ENCODE results near the gene C2orf92.
"Not testable (repeated sequence)": the region's sequence is repeated elsewhere in the genome, so short reads cannot be mapped to it uniquely, and the experiment has no call there.

The C2orf92 gene

DNA sequence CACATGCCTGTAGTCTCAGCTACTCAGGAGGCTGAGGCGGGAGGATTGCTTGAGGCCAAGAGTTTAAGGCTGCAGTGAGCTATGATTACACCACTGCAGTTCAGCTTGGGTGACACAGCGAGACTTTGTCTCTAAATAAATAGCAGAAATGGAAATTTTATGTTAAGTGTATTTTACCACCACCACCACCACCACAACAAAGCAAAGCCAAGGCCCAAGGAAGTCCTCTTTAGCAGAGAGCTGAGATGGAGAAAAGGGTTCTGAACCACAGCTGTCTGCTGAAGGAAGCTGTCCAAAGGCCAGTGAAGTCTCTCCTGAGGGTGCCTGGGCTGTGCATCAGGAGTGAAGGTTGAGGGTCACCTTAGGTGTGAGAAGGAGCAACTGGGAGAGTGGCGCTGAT, 17.7 kb downstream of the C2orf92 start:
- DNase-seq; in situ Hi-C loops (cut with MboI; ENCODE audit: low pct_unique_long_range_greater_than_20kb, low sequenced_read_pairs): not testable (repeated sequence)

DNA sequence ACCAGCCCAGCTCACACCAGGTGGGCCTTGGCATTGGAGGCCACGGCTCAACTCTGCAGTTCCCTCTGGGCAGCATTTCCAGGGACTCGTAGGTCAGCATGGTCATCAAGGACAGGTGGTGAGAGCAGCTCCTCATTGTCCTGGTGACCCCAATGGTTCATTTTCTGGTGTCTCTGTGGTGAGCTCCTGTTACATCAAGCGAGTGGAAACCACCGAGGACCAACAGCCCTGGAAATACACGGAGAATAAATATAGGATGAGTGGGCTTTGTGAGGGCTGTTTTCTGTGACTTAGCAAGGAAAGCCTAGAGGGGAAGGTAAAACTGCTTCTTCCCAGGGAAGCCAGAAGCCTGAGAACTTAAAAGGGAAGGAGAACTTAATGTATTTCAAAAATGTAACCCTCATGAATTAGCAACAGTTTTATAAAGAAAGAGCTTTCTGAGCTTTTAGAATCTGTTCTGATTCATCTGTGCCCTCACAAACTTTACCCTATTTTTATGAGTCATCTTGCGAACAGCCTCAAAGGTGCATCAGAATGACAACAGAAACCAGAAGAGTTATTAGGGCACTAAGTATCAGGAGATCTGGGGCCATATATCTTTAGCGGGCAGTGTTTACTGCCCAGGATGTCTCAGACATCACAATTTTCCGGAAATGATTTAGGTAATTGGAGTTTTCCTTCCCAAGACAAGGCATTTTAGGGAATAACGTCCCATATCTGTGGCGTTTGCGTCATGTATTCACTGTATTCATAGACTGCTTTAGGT, 18.7 kb downstream of the C2orf92 start:
- DNase-seq = no peak
- in situ Hi-C loops (cut with MboI; ENCODE audit: low pct_unique_long_range_greater_than_20kb, low sequenced_read_pairs) = no loop called here

DNA sequence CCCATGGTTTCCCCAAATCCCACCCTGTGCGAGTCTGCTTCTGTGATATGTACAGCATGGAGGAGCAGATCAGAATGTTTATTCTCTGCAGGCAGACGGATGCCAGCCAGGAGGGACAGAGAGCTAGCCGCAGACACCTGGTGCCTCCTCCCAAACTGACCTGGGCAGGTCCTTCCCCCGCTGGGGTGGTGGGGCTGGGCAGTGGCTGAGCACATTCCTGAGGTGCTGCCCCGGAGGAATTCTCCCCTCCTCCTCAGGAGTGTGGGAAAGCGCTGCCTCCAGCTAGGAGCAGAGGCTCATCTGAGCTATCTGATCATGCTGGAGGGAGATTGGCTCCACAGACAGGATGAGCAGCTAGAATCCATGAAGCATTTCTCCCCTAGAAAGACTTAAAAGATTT, 21.7 kb downstream of the C2orf92 start:
- no peak for DNase-seq
- in situ Hi-C loops (cut with MboI; ENCODE audit: low pct_unique_long_range_greater_than_20kb, low sequenced_read_pairs) = no loop called here

DNA sequence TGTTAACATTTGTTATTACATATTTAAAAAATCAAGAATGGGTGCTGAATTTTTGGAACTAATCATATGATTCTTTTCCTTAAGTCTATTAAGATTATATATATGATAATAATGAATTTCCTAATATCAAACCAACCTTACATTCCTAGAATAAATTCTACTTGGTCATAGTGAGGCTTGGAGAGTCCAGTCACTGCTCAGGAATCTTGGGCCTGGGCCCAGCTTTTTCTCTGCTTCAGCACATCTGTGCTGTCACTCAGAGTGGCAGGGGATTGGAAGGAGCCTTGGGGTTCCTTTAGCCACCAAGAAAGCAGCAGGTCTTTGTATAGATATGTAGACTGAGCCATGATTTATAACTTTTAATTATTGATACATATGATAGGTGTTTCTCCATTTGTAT, 24.0 kb downstream of the C2orf92 start:
- no peak for DNase-seq
- in situ Hi-C loops (cut with MboI; ENCODE audit: low pct_unique_long_range_greater_than_20kb, low sequenced_read_pairs) = no loop called here

DNA sequence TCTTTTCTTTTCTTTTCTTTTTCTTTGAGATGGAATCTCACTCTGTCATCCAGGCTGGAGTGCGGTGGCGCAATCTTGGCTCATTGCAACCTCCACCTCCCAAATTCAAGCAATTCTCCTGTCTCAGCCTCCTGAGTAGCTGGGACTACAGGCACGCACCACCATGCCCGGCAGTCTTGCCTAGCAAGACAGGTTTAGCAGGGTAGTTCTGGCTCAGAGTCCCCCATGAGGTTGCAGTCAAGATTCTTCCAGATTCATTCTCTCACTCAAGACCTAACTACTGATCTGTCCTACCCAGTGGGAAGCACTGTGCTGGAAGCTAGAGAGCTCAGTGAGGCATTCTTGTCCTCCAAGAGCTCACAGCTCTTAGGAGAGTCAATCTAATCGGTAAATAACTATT, 26.2 kb downstream of the C2orf92 start:
- DNase-seq = no peak
- in situ Hi-C loops (cut with MboI; ENCODE audit: low pct_unique_long_range_greater_than_20kb, low sequenced_read_pairs) = no loop called here

DNA sequence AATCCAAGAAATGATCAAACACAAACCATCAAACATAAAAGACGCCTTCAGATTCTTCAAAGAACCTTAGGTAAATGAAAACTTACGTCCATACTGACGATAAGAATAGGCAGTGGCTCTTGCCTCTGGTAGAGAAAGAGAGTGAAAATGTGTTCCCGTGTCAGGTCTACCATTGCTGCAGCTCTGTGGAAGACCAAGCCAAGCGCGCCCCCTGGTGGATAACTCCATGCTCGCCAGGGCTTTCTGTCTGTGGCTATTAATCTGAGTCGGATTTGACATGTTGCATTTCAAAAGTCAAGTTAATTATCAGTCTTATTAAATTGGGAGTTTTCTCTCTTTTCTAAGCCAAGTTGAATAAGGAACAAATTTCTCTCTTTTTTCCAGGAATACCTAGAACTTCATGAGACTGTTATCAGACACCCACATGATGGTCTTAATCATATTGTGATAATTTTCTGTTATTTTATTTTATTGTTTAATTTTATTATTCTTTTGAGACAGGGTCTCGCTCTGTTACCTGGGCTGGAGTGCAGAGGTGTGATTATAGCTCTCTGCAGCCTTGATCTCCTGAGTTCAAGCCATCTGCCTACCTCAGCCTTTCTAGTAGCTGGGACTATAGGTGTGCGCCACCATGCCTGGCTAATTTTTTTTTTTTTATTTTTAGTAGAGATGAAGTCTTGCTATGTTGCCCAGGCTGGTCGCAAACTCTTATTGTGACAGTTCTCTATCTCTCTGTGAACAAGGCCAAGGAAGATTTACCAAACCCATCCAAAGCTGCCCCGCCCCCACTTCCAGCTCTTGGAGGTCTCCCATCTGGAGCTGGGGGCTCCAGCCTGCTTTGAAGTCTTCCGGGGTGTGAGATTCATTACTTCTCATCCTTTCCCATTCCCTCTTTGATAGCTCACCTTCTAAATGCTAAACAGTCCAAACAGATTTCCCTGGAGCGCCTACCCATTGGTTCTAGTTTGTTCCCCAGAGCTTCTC, 28.0 kb downstream of the C2orf92 start:
- in situ Hi-C loops (cut with MboI; ENCODE audit: low pct_unique_long_range_greater_than_20kb, low sequenced_read_pairs) = no loop called here
- peak; percentile 88 for DNase-seq

DNA sequence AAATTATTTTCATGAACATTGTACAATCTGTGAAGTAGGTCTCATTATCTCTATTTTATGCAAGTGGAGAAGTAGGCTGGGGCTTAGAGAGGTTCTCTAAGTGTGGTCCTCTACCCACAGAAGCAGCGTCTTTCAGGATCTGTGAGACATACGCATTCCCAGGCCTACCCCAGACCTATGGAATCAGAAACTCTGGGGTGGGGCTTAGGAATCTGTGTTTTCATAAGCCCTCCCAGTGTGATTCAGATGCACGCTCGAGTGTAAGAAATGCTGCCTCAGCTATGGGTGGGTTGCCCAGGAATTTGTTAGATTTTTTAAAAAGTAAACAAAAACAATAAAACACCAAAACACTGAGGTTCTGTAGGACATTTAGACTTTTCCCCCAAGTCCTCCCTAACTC, 29.0 kb downstream of the C2orf92 start:
- DNase-seq = no peak
- in situ Hi-C loops (cut with MboI; ENCODE audit: low pct_unique_long_range_greater_than_20kb, low sequenced_read_pairs) = no loop called here

DNA sequence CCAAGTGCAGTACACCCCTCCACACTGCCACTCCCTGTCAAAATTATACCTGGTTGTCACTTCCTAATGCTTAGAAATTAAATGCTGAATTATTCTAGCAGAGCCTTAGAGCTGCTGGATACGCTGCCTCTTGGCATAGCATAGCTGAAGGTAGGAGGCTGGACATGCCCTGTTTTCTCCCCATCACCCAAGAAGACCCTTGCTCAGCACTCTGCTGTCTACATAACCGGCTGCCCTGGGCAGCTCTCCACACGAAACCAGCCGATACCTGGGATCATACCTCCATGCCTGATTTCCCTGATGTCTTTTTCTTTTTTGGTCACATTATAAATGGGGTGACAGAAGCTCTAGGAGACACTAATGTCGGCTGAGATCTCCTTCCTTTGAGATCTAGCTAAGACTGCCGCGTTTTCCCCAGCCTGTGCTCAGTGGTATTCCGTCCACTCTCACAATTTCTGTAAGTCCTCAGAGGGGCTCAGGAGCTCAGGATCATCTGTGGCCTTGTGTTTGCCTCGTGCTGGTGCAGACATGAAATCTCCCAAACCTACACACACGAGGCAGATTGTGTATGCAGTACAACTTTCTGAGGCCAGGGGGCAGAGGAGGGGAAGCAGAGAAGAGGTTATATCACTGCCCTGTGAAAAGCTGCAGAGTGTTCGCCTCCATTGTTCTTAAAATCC, 30.4 kb downstream of the C2orf92 start:
- in situ Hi-C loops (cut with MboI; ENCODE audit: low pct_unique_long_range_greater_than_20kb, low sequenced_read_pairs) = no loop called here
- peak; percentile 87 for DNase-seq

DNA sequence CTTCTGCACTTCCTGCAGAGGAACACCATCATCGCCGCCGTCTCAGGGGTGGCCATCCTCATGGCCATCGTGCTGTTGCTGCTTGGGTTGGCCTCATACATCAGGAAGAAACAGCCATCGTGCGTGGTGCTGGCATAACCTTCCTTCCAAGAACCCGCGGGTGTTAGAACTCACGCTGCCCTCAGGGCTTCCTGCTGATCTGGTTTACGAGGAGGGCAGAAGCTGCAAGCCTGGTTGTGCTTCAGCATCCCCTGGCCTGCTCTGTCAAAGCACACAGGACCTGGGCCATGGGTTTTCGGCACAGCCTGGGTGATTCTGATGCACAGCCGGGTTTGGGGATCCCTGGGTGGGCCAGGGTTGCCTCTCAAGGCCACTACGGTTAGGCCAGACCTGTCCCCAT, 31.7 kb downstream of the C2orf92 start:
- in situ Hi-C loops (cut with MboI; ENCODE audit: low pct_unique_long_range_greater_than_20kb, low sequenced_read_pairs) = no loop called here
- no peak for DNase-seq

DNA sequence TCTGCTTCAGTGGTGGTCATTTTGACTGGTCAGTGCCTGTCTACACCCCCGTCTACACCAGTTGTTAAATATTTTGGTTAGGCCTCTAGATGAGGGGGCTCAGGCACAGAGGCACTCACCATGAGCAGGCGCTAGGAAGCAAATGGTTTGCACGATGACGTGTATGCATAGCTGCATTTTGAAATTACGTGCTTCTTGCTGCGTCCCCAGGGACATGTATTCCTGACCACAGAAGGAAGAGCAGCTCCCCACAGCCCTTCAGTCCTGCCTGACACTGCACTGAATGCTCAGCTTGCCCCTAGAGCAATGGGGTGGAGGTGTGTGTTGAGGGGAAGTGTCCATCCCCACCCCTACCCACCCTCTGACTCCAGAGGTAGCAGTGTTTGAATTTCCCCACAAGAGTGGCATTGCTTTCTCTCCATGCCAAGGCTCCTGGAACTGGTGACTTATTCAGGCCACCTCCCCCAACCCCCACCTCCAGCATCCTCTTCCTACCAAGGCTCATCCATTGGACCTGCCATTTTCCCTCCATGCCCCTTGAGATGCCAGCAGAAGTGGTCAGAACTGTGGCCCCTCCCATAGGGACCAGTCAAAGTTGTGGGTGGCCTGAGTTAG, 32.4 kb downstream of the C2orf92 start:
- no peak for DNase-seq
- in situ Hi-C loops (cut with MboI; ENCODE audit: low pct_unique_long_range_greater_than_20kb, low sequenced_read_pairs) = no loop called here

DNA sequence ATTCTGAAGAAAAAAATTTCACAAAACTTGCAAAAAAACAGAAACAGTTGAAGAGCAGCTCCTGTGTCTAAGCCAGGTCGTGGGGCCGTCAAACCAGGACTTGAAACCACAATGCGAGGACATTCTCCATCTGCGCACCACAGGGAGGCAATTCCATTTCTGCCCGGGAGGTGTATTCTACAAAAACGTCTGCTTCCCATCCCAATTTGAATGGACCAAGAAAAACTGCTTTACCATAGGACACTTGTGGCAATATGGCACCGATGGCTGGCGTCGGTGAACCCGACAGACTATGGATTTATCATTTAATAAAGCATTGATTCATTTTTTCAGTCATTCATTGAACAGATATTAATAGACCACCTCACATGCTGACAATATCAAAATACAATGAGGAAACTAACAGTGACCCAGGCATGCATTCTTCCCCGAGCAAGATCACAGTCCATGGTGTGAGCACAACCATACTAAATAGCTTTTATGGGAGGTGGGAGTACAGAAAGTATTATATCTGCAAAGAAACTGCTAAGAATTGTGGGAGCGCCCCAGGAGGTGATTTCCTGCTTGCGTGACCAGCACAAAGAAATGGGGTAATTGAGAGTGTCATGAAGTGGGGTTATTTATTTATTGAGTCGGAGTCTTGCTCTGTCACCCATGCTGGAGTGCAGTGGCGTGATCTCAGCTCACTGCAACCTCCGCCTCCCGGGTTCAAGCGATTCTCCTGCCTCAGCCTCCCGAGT, 33.4 kb downstream of the C2orf92 start:
- DNase-seq = no peak
- in situ Hi-C loops (cut with MboI; ENCODE audit: low pct_unique_long_range_greater_than_20kb, low sequenced_read_pairs) = no loop called here

DNA sequence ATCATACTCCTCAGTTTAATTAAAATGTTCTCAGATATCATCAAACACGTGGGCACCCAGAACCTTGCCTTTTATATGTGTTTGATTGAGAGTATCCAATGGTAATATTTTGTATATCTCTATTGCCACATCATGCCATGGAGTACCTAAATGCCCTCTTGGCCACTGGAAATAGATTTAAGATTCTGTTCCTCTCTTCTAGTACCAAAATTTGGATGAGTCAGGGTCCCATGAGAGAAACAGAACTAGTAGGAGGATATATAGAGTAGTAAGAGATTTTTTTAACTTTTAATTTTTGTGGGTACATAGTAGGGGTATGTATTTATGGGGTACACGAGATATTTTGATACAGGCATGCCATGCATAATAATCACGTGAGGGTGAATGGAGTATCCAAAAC, 34.2 kb downstream of the C2orf92 start:
- no peak for DNase-seq
- in situ Hi-C loops (cut with MboI; ENCODE audit: low pct_unique_long_range_greater_than_20kb, low sequenced_read_pairs) = no loop called here

DNA sequence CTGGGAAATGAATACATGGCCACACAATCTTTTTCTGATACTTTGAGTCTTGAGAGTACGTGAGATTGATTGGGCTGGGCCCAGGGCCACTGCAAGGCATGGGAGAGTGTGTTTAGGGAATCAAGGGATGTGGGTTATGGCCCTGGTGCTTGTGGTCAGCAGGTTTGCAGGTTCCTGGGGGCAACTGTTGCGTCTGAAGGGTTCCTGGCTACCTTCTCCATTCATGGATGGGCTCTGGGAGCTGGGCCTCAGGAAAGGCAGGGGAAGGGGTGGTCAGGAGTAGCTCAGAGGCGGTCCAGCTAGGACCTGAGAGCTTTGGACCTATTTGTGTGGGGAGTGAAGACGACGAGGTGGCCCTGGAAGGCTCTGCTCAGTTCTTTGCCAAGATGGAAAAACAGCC, 35.5 kb downstream of the C2orf92 start:
- in situ Hi-C loops (cut with MboI; ENCODE audit: low pct_unique_long_range_greater_than_20kb, low sequenced_read_pairs) = no loop called here
- DNase-seq = no peak

DNA sequence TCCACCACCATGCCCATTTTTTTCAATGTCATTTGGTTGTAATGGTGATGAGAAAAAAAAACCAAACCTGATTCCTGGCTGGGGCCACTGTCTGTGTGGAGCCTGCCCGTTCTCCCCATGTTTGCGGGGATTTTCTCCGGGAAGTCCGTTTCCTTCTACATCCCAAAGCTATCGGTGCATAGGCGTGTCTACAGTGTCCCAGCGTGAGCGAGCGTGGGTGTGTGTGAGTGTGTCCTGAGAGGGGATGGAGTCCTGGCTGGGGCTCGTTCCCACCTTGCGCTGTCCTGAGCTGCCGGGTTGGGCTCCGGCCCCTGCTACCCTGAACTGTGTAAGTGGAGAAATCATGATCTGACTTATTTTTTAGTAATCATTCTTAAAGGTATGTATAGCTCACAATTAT, 36.6 kb downstream of the C2orf92 start:
- in situ Hi-C loops (cut with MboI; ENCODE audit: low pct_unique_long_range_greater_than_20kb, low sequenced_read_pairs) = no loop called here
- no peak for DNase-seq

DNA sequence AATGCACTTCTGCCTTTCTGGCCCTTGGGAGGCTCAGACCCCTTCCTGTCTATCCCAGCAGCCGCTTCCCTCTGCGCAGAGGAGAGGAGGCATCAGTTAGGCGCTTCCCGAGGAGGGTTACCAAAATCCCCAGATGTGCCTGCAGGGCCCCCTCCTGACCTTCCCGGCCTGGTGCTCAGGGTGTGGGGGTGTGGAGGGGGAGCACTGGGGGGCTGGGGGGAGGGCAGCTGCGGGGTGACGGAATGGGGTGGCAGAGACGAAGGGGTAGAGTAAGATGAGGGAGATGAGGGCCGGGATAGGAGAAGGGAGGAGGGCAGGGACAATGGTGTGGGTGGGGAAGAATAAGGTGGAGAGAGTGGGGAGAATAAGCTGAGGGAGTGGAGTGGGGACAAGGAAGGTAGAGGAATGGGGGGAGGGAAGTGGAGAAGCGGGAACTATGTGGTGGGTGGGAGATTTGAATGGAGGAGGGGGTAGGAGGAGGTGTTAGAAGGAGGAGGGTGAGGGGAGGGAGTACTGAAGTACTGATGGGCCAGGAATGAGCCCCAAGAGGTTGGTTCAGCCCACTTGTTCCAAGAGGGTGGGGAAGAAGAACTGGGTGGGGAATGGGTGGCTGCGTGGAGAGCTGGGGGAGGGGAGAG, 37.3 kb downstream of the C2orf92 start:
- no peak for DNase-seq
- in situ Hi-C loops (cut with MboI; ENCODE audit: low pct_unique_long_range_greater_than_20kb, low sequenced_read_pairs) = no loop called here

DNA sequence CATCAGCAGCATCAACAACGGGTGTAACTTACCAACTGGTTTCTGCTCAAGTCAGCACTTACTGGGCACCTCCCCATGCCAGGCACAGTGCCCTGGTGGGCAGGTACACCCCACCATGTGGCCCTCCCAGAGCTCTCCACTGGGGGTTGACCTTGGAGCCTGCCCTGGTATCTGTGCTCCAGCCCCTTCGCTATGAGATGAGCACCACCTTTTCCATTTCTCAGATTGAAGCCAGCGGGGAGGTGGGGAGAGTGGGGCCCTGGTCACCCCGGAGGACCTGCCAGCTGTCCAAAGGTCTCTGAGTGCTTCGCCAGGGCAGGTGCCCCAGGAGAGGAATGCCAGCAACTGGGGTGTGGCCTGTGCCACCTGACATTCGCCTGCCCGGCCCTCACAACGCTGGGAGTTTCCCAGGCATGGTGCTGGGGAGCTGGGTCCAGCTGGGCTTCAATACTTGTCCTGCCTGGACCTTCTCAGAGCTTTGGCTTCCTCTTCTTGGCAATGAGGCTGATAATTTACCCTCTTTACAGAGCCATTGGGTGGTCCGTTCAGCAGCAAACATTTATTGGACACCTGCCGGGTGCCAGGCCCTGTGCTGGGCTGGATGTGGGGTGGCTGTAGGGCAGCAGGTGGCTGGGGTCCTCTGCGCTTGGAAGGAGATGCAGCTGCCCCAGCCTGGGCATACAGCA, 38.0 kb downstream of the C2orf92 start:
- in situ Hi-C loops (cut with MboI; ENCODE audit: low pct_unique_long_range_greater_than_20kb, low sequenced_read_pairs) = no loop called here

DNA sequence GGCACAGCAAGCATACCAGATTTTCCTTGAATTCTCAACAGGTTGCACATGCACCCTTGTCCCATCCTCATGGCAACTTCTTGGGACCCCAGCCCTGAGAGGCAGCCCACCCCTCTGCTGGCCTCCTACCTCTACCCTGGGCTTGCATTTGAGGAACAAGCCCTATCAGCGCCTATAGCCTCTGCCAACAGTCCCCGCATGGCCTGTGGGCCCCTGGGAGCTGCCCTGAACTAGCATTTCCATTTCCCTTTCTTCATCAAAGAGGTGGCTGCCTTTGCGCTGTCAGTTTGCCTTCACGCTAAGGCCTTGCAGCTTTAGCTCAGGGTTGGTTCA, 38.5 kb downstream of the C2orf92 start:
- in situ Hi-C loops (cut with MboI; ENCODE audit: low pct_unique_long_range_greater_than_20kb, low sequenced_read_pairs) = no loop called here
- no peak for DNase-seq

More for the DNA sequence above, 38.0 kb downstream of the C2orf92 start:
- DNase-seq = no peak

DNA sequence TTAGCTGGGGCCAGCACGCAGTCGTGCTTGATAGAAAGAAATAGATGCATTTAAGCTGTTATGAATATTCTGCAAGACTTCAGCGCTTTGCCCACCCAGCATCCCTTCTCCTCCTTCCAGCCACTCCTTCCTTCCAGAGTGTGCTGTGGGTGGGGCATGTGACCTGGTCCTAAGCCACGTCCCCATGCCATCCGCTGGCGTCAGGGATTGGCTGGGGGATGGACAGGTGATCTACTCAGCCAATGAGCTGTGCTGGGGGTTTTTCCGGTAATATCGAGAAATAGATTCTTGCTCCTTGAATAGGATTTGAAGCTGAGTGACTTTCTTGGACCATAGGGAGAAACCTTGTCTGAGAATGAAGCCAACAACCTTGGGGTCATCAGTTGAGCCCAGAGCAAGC, 39.1 kb downstream of the C2orf92 start:
- DNase-seq = no peak
- in situ Hi-C loops (cut with MboI; ENCODE audit: low pct_unique_long_range_greater_than_20kb, low sequenced_read_pairs) = no loop called here

All from KBM-7 (cell line).